ENCODE data around the gene PLXNB1. TPM values are rescaled to one million over a fixed set of nuclear protein-coding genes. Genes with fewer than 3 reads are reported as not detected.

PLXNB1 gene
- total RNA-seq, 2 experiments from 2014 or later: 4.9 to 5.3 TPM

DNA sequence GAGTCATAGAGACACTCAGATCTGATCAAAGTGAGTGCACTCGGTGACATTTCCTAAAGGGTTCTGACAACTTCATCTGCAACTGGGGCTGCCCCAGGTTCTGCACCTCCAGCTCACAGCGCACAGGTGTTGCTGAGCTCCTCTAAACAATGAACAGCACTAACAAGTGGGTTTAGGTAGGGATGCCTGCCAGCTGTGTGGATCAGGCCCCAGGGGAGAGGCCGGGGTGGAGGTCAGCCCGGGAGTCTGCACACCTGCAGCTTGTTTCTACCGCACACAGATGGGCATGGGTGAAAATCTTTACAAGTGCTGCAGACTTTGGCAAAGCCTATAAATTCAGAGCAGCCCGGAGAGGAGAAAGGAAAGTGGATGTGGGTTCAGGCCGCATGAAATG, 57.5 kb downstream of the PLXNB1 start:
- POLR2A ChIA-PET: no interaction called here
- CTCF ChIA-PET: interaction anchor here (0.8 kb wide), 1 partner anchor 11 kb away, joined by 3 read pairs; no protein-coding TSS in a partner anchor

DNA sequence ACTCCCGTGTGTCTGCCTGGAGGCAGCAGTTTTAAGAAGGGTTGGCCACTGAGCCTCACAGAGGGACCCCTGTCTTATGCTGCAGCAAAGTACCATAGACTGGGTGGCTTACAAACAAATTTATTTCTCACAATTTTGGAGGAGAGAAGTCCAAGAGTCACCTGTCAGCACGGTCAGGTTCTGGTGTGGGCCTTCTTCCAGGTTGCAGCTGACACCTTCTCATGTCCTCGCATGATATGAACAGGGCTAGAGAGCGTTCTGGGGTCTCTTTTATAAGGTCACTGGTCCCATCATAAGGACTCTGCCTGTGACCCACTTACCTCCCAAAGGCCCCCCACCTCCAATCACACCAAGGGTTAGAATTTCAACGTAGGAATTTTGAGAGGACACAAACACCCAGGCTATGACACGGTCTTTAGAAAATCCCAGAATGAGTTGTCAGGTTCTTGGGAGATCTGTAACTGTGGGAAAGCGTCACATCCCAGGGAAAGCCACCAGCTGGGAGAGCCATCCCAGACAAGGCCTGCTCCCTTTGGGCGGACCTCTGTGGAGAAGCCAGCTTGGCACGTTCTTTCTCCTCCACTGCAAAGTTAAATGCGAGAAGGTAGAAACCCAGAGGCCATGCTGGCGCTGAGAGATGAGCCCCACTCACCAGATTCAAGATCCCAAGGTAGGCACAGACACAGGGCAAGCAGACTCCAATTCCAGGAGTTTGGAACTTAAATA, 58.1 kb downstream of the PLXNB1 start, which contains the start of gene FBXW12:
TSS of gene FBXW12 (plus strand) at position 569 of the 726 bp plus-strand sequence. CDS start 549 bp downstream, outside the sequence.
- ChIA-PET CTCF (interaction anchor here (0.8 kb wide), 1 partner anchor 11 kb away, joined by 3 read pairs; no protein-coding TSS in a partner anchor), POLR2A (no interaction called here)

DNA sequence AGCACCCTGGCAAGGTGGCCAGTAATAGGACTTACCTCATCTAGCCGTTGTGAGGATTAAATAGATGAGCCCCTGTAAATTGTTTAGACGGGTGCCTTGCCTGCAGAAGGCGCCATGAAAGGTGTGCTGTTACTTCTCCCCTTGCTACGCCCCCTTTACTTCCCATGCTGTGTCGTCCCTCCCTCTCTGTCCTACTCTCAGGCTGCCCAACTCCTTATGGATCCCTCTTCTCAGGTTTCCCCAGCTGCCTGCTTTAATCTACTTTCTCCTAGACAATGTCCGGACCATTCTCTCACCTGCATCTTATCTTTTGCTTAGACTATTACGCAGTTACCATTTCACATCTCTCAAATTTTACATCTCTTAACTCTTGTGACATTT, 59.6 kb downstream of the PLXNB1 start:
- CTCF ChIA-PET: interaction anchor here (1.6 kb wide), 1 partner anchor 66 kb away, joined by 3 read pairs; no protein-coding TSS in a partner anchor
- POLR2A ChIA-PET: no interaction called here

DNA sequence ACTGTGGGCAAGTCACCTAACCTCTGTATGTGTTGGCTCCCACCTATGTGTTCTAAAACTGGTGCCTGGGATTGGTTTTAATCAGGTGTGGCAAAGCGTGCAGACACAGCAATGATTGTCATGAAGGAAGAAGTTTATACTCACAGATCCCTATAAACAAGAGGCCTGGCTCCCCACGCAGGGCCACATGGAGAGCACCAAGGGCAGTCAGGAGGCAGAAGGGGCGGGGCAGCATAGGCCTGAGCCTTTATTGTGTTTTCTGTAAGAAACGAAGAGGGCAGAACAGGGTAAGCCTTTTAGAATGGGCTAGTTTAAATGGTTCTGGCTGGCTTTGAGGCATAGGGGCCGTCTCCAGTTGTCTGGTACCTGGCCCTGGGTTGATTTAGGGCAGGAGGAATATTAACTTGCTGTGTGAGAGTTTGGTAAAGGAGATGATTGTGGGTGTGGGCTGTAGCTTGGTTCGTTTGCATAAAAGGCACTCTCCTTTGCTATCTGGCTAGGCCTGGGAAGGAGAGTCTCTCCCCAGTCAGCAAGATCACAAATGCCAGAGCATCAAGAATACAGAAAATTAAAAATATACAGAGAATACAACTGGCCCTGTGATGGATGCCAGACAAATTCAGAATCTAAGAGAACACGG, 60.1 kb downstream of the PLXNB1 start:
- POLR2A ChIA-PET: no interaction called here
- CTCF ChIA-PET: interaction anchor here (1.6 kb wide), 1 partner anchor 66 kb away, joined by 3 read pairs; no protein-coding TSS in a partner anchor

DNA sequence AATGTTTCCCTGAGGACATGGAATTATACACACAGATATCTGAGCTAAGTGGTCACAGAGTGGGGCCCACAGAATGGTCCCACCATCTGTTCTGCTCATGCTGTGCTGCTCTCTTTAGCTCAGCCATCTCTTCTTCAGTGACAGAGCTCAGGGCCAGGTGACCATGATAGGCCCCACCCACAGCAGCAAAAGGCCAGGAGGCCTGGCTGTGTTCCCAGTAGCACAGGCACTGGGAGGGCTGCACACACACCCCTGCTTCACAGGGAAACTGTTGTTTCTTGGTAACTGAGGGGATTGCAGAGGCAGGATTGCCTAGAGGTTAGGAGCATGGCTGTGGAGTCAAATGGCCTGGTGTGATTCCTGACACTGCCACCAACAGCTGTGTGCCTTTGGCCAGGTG, 62.7 kb downstream of the PLXNB1 start:
- ChIA-PET CTCF (interaction anchor here (2.2 kb wide), 1 partner anchor 69 kb away, joined by 7 read pairs; no protein-coding TSS in a partner anchor), POLR2A (no interaction called here)

DNA sequence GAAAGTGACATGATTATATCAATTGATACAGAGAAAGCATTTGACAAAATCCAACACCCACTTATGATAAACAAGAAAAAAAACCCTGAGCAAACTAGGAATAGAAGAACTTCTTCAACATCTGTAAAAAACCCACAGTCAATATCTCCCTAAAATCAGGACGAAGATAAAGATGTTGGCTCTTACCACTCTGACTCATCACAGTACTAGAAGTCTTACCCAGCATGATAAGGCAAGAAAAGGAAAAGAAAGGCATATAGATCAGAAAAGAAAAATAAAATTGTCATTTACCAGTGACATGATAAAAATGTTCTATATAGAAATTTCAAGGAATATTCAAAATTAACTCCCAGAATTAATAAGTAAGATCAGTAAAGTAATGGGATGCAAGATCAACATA, 65.0 kb downstream of the PLXNB1 start:
- ChIA-PET POLR2A (no interaction called here), CTCF (no interaction called here)

DNA sequence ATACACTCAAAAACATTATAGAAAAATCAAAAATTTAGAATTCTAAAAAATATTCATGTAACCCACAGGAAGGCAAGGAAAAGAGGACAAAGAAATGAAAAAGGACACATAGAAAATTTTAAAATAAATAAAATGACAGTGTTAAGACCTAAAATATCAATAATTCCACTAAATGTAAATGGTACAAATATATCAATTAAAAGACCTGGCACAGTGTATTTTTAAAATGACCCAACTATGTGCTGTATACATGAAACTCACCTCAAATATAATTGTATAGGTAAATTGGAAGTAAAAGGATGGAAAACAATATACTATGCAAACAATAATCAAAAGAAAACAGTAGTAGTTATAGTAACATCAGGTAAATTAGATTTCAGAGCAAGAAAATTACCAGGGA, 68.0 kb downstream of the PLXNB1 start:
- ChIA-PET POLR2A (no interaction called here), CTCF (no interaction called here)

DNA sequence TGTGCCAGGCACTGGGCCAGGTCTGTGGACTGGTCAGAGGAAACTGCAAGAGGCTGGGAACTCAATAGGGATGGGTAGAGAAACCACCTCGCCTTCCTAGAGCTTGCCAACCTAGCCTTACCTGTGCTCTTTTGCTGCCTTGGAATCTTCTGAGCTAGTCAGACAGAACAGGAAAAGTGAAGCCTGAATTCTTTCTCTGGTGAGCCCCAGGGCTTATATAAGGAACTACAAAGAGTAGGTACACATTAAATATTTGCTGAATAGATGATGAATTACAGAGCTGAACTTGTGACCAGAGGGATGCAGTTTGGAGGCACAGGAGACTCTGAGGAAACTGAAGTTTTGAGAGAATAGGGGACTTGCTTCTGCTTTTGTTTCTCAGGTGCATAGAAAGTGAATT, 73.5 kb downstream of the PLXNB1 start:
- ChIA-PET CTCF (no interaction called here), POLR2A (no interaction called here)

DNA sequence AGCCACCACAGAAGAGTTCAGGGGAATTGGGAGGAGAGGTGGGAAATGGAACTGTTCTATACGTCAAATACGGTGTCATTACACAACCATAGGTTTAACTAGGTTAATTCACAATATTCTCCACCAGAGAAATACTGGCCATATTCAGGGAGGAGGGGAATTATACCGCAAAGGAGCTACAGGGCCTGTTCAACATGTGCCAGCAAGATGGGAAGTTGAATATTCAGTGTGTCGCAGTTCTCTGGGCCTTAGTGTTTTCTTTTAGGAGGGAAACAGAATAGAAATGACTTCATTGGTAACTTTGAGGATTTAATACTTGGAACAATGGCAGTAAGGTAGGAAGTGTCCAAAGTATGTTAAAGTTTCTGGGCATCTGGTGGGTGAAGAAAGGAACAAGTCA, 75.9 kb downstream of the PLXNB1 start:
- CTCF ChIA-PET: interaction anchor here (0.7 kb wide), 2 partner anchors 56 to 108 kb away, joined by 5 read pairs; no protein-coding TSS in a partner anchor
- POLR2A ChIA-PET: no interaction called here

Other genes with a start within 250 kb of the PLXNB1 start
- gene CDC25A, start 241.7 kb downstream of the PLXNB1 start, total RNA-seq: 10 to 100 TPM; 58.2 to 61.0 TPM
- gene CAMP, start 206.6 kb downstream of the PLXNB1 start, total RNA-seq: not detected
- 10 to 100 TPM; 26.0 to 27.3 TPM for gene ZNF589, start 189.0 kb downstream of the PLXNB1 start, total RNA-seq
- 10 to 100 TPM; 28.8 to 32.2 TPM for gene NME6, start 128.7 kb downstream of the PLXNB1 start, total RNA-seq
- not detected for gene SPINK8, start 96.4 kb downstream of the PLXNB1 start, total RNA-seq
- not detected for gene FBXW12, start 57.9 kb downstream of the PLXNB1 start, total RNA-seq
- 10 to 100 TPM; 28.3 to 30.7 TPM for gene CCDC51, start 10.0 kb upstream of the PLXNB1 start, total RNA-seq
- 100 to 1,000 TPM; 402 to 429 TPM for gene TMA7, start 10.2 kb upstream of the PLXNB1 start, total RNA-seq
- 10 to 100 TPM; 20.8 to 21.3 TPM for gene ATRIP, start 16.7 kb upstream of the PLXNB1 start, total RNA-seq
- 10 to 100 TPM; 78.1 to 87.2 TPM for gene SHISA5, start 74.1 kb upstream of the PLXNB1 start, total RNA-seq
- 10 to 100 TPM; 16.2 to 18.7 TPM for gene PFKFB4, start 126.7 kb upstream of the PLXNB1 start, total RNA-seq
- not detected for gene UCN2, start 133.7 kb upstream of the PLXNB1 start, total RNA-seq
- 1 to 10 TPM in 1 of 2 experiments, under 1 TPM in 1; 0.99 to 1.3 TPM for gene COL7A1, start 165.2 kb upstream of the PLXNB1 start, total RNA-seq
- gene UQCRC1, start 179.6 kb upstream of the PLXNB1 start, total RNA-seq: 100 to 1,000 TPM; 230 to 237 TPM
- not detected for gene TMEM89, start 191.7 kb upstream of the PLXNB1 start, total RNA-seq
- gene SLC26A6, start 205.4 kb upstream of the PLXNB1 start, total RNA-seq: 10 to 100 TPM; 30.4 to 32.8 TPM
- 10 to 100 TPM; 23.6 to 24.4 TPM for gene CELSR3, start 232.8 kb upstream of the PLXNB1 start, total RNA-seq

Data from activated CD8-positive, alpha-beta memory T cell treated with anti-CD3 and anti-CD28 coated beads for 36 hours (primary cell).